Lower lobe of right lung (tissue), 2 donors: ENCODE results near the gene SLC25A11. TPM values are rescaled to one million over a fixed set of nuclear protein-coding genes. Genes with fewer than 3 reads are reported as not detected.
A peak's percentile ranks its signal among the peaks of the same experiment; 100 is the strongest.

Source experiments
- ATAC-seq, 2 donors: fragments of 200-7000 bp; cut with Tn5 transposase; one replicate each; pipeline ENCODE4 v1.9.1; 2020 to 2022; ENCODE audit warnings: mild to moderate bottlenecking in 2 of 2, moderate library complexity in 2 of 2
- DNase-seq: peaks from one replicate; pipeline ENCODE4 v3.0.0-alpha.2; 2020
- H3K27ac ChIP-seq: fragments of 200-600 bp; one replicate; pipeline ENCODE4 v1.8.0; 2022
- H3K27me3 ChIP-seq: fragments of 200-600 bp; one replicate; pipeline ENCODE4 v1.8.0; 2022; ENCODE audit warnings: low read depth
- H3K36me3 ChIP-seq: fragments of 200-600 bp; one replicate; pipeline ENCODE4 v1.8.0; 2022; ENCODE audit warnings: mild to moderate bottlenecking
- H3K4me1 ChIP-seq: fragments of 200-600 bp; one replicate; pipeline ENCODE4 v1.8.0; 2022
- H3K4me3 ChIP-seq: fragments of 200-600 bp; one replicate; pipeline ENCODE4 v1.8.0; 2022; ENCODE audit warnings: mild to moderate bottlenecking
- H3K9me3 ChIP-seq: fragments of 200-600 bp; one replicate; pipeline ENCODE4 v1.8.0; 2022
- CTCF ChIP-seq: fragments of 200-600 bp; IDR thresholded peaks from one replicate; pipeline ENCODE4 v1.8.0; 2022; ENCODE audit warnings: antibody characterized with exemption, mild to moderate bottlenecking
- intact Hi-C: fragments of 100-400 bp; cut with DNase I; formaldehyde crosslinking; loops from one replicate; pipeline ENCODE4 v1.11.0; 2022
- total RNA-seq: library from RNA; stranded (reverse); fragmentation: NEBNext Ultra II Directional; extraction: Animal tissue kit (Norgen Biotek cat#: 25700); gene quantifications from one replicate; pipeline ENCODE4 v1.2.1, GENCODE V29; 2021
- donor health status: DM: no; HTN: yes; CAD: no; lungs with severe emphysema.

The SLC25A11 gene
- total RNA-seq, 1 donor from 2014 or later, result 59.9 TPM

- peaks cover 77% of the 10 kb centered on the region for H3K36me3 ChIP-seq
Observed at GRCh38 chr17:4972322-4972721, 32.5 kb upstream of the SLC25A11 start.

GRCh38 chr17:4971826-4972225 lies 32.0 kb upstream of the SLC25A11 start:
- intact Hi-C loops, result no loop called here
- Histone ChIP-seq H3K27me3 (no peaks in the 10 kb centered on the region), H3K36me3 (peaks cover 72% of the 10 kb centered on the region), H3K9me3 (no peaks in the 10 kb centered on the region), H3K27ac (no peak overlapping the region), H3K4me1 (peaks cover 36% of the 10 kb centered on the region), H3K4me3 (no peak overlapping the region)
- no peak for ATAC-seq
- TF ChIP-seq CTCF, result no peak
- DNase-seq, result no peak

More at GRCh38 chr17:4972322-4972721, 32.5 kb upstream of the SLC25A11 start:
- Histone ChIP-seq H3K4me3 (no peak overlapping the region), H3K27me3 (no peaks in the 10 kb centered on the region), H3K4me1 (peaks cover 36% of the 10 kb centered on the region), H3K27ac (no peak overlapping the region), H3K9me3 (no peaks in the 10 kb centered on the region)
- ATAC-seq (no peak), DNase-seq (no peak)
- no peak for TF ChIP-seq CTCF
- intact Hi-C loops, result no loop called here

GRCh38 chr17:4970273-4970672 lies 30.4 kb upstream of the SLC25A11 start:
- no peak for ATAC-seq
- TF ChIP-seq CTCF, result no peak
- H3K27me3 ChIP-seq, result no peaks in the 10 kb centered on the region
- no peaks in the 10 kb centered on the region for H3K9me3 ChIP-seq
- H3K36me3 ChIP-seq, result peaks cover 57% of the 10 kb centered on the region
- no peak for DNase-seq
- H3K27ac ChIP-seq, result peak overlapping the region; percentile 34
- intact Hi-C loops, result no loop called here
- H3K4me1 ChIP-seq, result peaks cover 50% of the 10 kb centered on the region
- H3K4me3 ChIP-seq, result no peak overlapping the region

GRCh38 chr17:4969551-4970173 lies 29.8 kb upstream of the SLC25A11 start:
- Histone ChIP-seq H3K4me3 (peak overlapping the region; percentile 94), H3K27me3 (no peaks in the 10 kb centered on the region), H3K27ac (peak overlapping the region; percentile 34), H3K4me1 (peaks cover 52% of the 10 kb centered on the region), H3K36me3 (peaks cover 55% of the 10 kb centered on the region), H3K9me3 (no peaks in the 10 kb centered on the region)
- no peak for DNase-seq
- no peak for TF ChIP-seq CTCF
- intact Hi-C loops, result no loop called here
- ATAC-seq, result no peak

- Histone ChIP-seq H3K36me3 (peaks cover 50% of the 10 kb centered on the region), H3K9me3 (no peaks in the 10 kb centered on the region), H3K4me1 (peaks cover 52% of the 10 kb centered on the region), H3K4me3 (peak overlapping the region; percentile 94), H3K27ac (peak overlapping the region; percentile 93), H3K27me3 (no peaks in the 10 kb centered on the region)
- ATAC-seq, result no peak
- intact Hi-C loops, result no loop called here
- no peak for TF ChIP-seq CTCF
- DNase-seq, result no peak
Observed at GRCh38 chr17:4969047-4969550, 29.3 kb upstream of the SLC25A11 start.
